Liver (tissue), 9 donors: ENCODE data around the gene BIN1. TPM values are rescaled to one million over a fixed set of nuclear protein-coding genes. Genes with fewer than 3 reads are reported as not detected.

ENCODE experiments used
- DNase-seq: peaks from one replicate; pipeline ENCODE4 v3.0.0-alpha.2; 2017; ENCODE audit warnings: low spot score
- H3K27ac ChIP-seq, 2 donors: one replicate each; pipeline ENCODE4 v1.7.0; 2013; ENCODE audit warnings: inconsistent platforms in 2 of 2, low read length in 2 of 2, control low read depth in 1 of 2, low read depth in 1 of 2, mild to moderate bottlenecking in 1 of 2
- H3K27me3 ChIP-seq, 4 donors: one replicate each; pipeline versions ENCODE4 v1.6.1 to v1.7.0; 2013; ENCODE audit warnings: low read length in 3 of 4, inconsistent platforms in 1 of 4, mild to moderate bottlenecking in 1 of 4, moderate library complexity in 1 of 4; ENCODE audit not compliant: control insufficient read depth in 4 of 4, insufficient read depth in 4 of 4
- H3K36me3 ChIP-seq, 4 donors: one replicate each; pipeline versions ENCODE4 v1.6.1 to v1.7.0; 2013; ENCODE audit warnings: low read length in 3 of 4, mild to moderate bottlenecking in 3 of 4, low read depth in 1 of 4, moderate library complexity in 1 of 4; ENCODE audit not compliant: control insufficient read depth in 4 of 4, insufficient read depth in 3 of 4
- H3K4me1 ChIP-seq, 4 donors: one replicate each; pipeline versions ENCODE4 v1.6.1 to v1.7.0; 2013; ENCODE audit warnings: low read length in 3 of 4, mild to moderate bottlenecking in 3 of 4, moderate library complexity in 1 of 4; ENCODE audit not compliant: control insufficient read depth in 4 of 4, insufficient read depth in 4 of 4
- H3K4me3 ChIP-seq, 3 donors: one replicate each; pipeline versions ENCODE4 v1.6.1 to v1.7.0; 2013; ENCODE audit warnings: low read length in 3 of 3, control low read depth in 1 of 3, low read depth in 1 of 3, mild to moderate bottlenecking in 1 of 3
- H3K9ac ChIP-seq, 2 donors: one replicate each; pipeline ENCODE4 v1.7.0; 2013; ENCODE audit warnings: low read length in 2 of 2, mild to moderate bottlenecking in 2 of 2, moderate library complexity in 2 of 2, control low read depth in 1 of 2, low read depth in 1 of 2
- H3K9me3 ChIP-seq, 4 donors: one replicate each; pipeline versions ENCODE4 v1.6.1 to v1.7.0; 2013; ENCODE audit warnings: low read length in 3 of 4; ENCODE audit not compliant: control insufficient read depth in 4 of 4
- ATF3 ChIP-seq: IDR thresholded peaks from 2 replicates; pipeline ENCODE4 v1.6.1; 2016; ENCODE audit warnings: antibody characterized with exemption
- CTCF ChIP-seq: fragments of 150-350 bp; IDR thresholded peaks from 2 replicates; pipeline ENCODE4 v1.5.1; 2017; ENCODE audit warnings: improper control_type of control experiment, low read depth, low read length; ENCODE audit not compliant: missing input control
- GABPA ChIP-seq, 2 donors: IDR thresholded peaks in 1 of 2; conservative IDR thresholded peaks in 1 of 2; 2 replicates each; pipeline ENCODE4 v1.6.1; 2016; ENCODE audit warnings: antibody characterized with exemption in 2 of 2, mild to moderate bottlenecking in 1 of 2, moderate library complexity in 1 of 2
- HNF4A ChIP-seq, 2 donors: conservative IDR thresholded peaks; 2 replicates each; pipeline ENCODE4 v1.6.1; 2016; ENCODE audit warnings: antibody characterized with exemption in 2 of 2, mild to moderate bottlenecking in 2 of 2
- MAX ChIP-seq: IDR thresholded peaks from 2 replicates; pipeline ENCODE4 v1.6.1; 2016; ENCODE audit warnings: antibody characterized with exemption
- NR2F2 ChIP-seq: IDR thresholded peaks from 2 replicates; pipeline ENCODE4 v1.6.1; 2016; ENCODE audit warnings: antibody characterized with exemption
- RAD21 ChIP-seq, 2 donors: IDR thresholded peaks; 2 replicates each; pipeline ENCODE4 v1.6.1; 2016; ENCODE audit warnings: antibody characterized with exemption in 2 of 2, mild to moderate bottlenecking in 2 of 2
- REST ChIP-seq: IDR thresholded peaks from 2 replicates; pipeline ENCODE4 v1.6.1; 2016; ENCODE audit warnings: antibody characterized with exemption, mild to moderate bottlenecking
- SP1 ChIP-seq: IDR thresholded peaks from 2 replicates; pipeline ENCODE4 v1.6.1; 2018; ENCODE audit warnings: antibody characterized with exemption, mild to moderate bottlenecking
- TAF1 ChIP-seq: conservative IDR thresholded peaks from 2 replicates; pipeline ENCODE4 v1.6.1; 2016; ENCODE audit warnings: antibody characterized with exemption, mild to moderate bottlenecking
- YY1 ChIP-seq: IDR thresholded peaks from 2 replicates; pipeline ENCODE4 v1.6.1; 2016; ENCODE audit warnings: antibody characterized with exemption, mild to moderate bottlenecking
- ZBTB33 ChIP-seq: IDR thresholded peaks from 2 replicates; pipeline ENCODE4 v1.6.1; 2016; ENCODE audit warnings: antibody characterized with exemption
- WGBS: extraction: QIAGEN DNeasy Blood & Tissue Kit; methylation state at CpG from one replicate; pipeline ENCODE4 v1.1.7; 2013; 5-methylcytosine and 5-hydroxymethylcytosine counted together
- polyA plus RNA-seq, 2 donors: library from polyadenylated mRNA; stranded (reverse) in 1 of 2; unstranded in 1 of 2; fragments of 200-250 nt in 1 of 2; fragments of >200 nt in 1 of 2; fragmentation: Nextera tagmentation in 1 of 2; extraction: Ambion mirVana in 1 of 2; gene quantifications; one replicate each; pipeline versions ENCODE4 v1.2.1 to v1.2.3, GENCODE V29; 2013 to 2015
- total RNA-seq, 2 donors: library from RNA; depleted of rRNA; stranded (reverse); fragments of >200 nt; gene quantifications; one replicate each; pipeline ENCODE4 v1.2.3, GENCODE V29; 2014
- donor health status: healthy.
- donor health status: healthy.
- donor health status: healthy.
- donor health status: healthy.
- donor health status: healthy.

BIN1 gene
- total and polyA plus RNA-seq, 4 donors, result 13.3 to 21.5 (median 15.0) TPM

GRCh38 chr2:127104166-127104660 lies 2.7 kb downstream of the BIN1 start:
- H3K9me3 ChIP-seq, result no peaks in the 10 kb centered on the region
- DNase-seq, result no peak
- no peaks in the 10 kb centered on the region for H3K27me3 ChIP-seq
- peaks cover 1 to 46% (median 31%) of the 10 kb centered on the region in 4 donors for H3K4me1 ChIP-seq
- no peak overlapping the region for H3K4me3 ChIP-seq
- TF ChIP-seq MAX (no peak), GABPA (IDR thresholded peaks at IDR 0.05 in 1 of 2, conservative IDR thresholded peaks at IDR 0.05 in 1 of 2) (no peak), NR2F2 (no peak), ZBTB33 (no peak), CTCF (no peak), HNF4A (conservative IDR thresholded peaks at IDR 0.05) (no peak)
- 79% methylated on average over 8 of the region's 8 CpGs for WGBS
- no peak overlapping the region for H3K27ac ChIP-seq
- H3K36me3 ChIP-seq, result no peaks in the 10 kb centered on the region
- no peak overlapping the region for H3K9ac ChIP-seq

GRCh38 chr2:127103243-127104165 lies 3.5 kb downstream of the BIN1 start:
- no peak overlapping the region for H3K27ac ChIP-seq
- H3K36me3 ChIP-seq, result no peaks in the 10 kb centered on the region
- no peaks in the 10 kb centered on the region for H3K27me3 ChIP-seq
- H3K4me3 ChIP-seq, result no peak overlapping the region
- H3K9me3 ChIP-seq, result no peaks in the 10 kb centered on the region
- TF ChIP-seq REST (no peak), SP1 (no peak), TAF1 (no peak), CTCF (no peak), ATF3 (no peak), RAD21 (IDR thresholded peaks at IDR 0.05) (no peak), MAX (no peak), YY1 (no peak), ZBTB33 (no peak)
- no peak overlapping the region for H3K9ac ChIP-seq
- H3K4me1 ChIP-seq, result peaks cover 1 to 46% (median 31%) of the 10 kb centered on the region in 4 donors
- DNase-seq, result no peak
- WGBS, result 88% methylated on average over 24 of the region's 24 CpGs
